Measurements from ENCODE around the gene EPM2AIP1.
"Not testable (repeated sequence)": the region's sequence is repeated elsewhere in the genome, so short reads cannot be mapped to it uniquely, and the experiment has no call there.

Gene EPM2AIP1

GRCh38 chr3:36992806-36993325 lies at the start of gene EPM2AIP1:
Gene EPM2AIP1 (minus strand): TSS chr3:36993131. CDS start chr3:36993077, 54 bp downstream.
- no peak for DNase-seq

GRCh38 chr3:37042712-37043111 lies 49.8 kb upstream of the EPM2AIP1 start:
- not testable (repeated sequence) for DNase-seq

GRCh38 chr3:37041546-37042195 lies 48.7 kb upstream of the EPM2AIP1 start:
- DNase-seq, result no peak

DNA sequence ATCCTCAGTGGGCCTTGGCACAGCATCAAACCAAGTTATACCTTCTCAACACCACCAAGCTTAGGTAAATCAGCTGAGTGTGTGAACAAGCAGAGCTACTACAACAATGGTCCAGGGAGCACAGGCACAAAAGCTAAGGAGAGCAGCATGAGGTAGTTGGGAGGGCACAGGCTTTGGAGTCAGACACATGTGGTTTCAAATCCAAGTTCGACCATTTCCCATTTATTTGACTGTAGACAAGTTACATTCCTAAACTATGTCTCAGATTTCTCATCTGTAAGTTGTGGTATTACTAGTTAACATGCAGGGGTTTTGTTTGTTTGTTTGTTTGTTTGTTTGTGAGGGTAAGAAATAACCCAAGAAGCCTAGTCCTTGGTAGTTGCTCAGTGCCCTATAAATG lies 47.3 kb upstream of the EPM2AIP1 start:
- DNase-seq, result no peak

GRCh38 chr3:37039161-37039846 lies 46.4 kb upstream of the EPM2AIP1 start:
- DNase-seq, result no peak

- no peak for DNase-seq
Measured at GRCh38 chr3:37037352-37037751, 44.4 kb upstream of the EPM2AIP1 start.

- DNase-seq, result no peak
Measured at GRCh38 chr3:37032961-37033360, 40.0 kb upstream of the EPM2AIP1 start.

- no peak for DNase-seq
Measured at GRCh38 chr3:37031096-37031682, 38.3 kb upstream of the EPM2AIP1 start.

DNA sequence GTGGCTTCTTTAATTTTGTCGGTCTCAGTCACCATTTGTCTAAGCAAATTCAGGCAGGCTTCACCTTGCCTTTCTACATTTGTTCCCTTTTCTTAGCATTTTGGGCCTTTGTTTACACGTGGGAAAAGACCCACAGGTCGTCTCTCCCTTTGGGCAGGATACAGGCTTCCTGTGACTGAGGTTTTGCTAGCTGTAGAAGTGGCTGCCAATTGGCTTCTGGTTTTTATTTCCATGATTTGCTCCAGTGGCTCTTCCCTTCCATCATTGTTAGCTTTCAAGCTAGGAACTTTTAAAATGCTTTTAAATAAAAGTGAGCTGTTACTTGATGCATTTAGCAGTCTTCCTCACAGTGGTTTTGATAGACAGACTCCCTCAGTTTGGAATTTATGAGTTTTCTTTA lies 37.7 kb upstream of the EPM2AIP1 start:
- DNase-seq, result no peak

- DNase-seq, result no peak
Measured at GRCh38 chr3:37029516-37030163, 36.7 kb upstream of the EPM2AIP1 start.

- DNase-seq, result no peak
Measured at GRCh38 chr3:37029111-37029510, 36.2 kb upstream of the EPM2AIP1 start.

DNA sequence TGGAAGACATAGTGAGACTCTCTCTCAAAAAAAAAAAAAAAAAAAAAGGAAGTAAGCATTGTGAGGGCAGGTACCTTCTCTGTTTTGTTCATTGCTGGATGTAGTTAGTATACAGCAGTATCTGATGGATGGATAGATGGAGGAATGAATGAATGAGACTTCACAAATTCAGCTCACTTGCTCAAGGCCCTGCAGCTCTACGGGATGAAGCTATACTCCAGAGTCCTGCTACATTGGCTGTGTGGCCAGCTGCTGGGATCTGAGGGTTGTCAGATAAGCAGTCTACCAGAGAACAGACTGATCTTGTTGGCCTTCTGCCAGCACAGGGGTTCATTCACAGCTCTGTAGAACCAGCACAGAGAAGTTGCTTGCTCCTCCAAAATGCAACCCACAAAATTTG lies 35.4 kb upstream of the EPM2AIP1 start:
- DNase-seq, result no peak

DNA sequence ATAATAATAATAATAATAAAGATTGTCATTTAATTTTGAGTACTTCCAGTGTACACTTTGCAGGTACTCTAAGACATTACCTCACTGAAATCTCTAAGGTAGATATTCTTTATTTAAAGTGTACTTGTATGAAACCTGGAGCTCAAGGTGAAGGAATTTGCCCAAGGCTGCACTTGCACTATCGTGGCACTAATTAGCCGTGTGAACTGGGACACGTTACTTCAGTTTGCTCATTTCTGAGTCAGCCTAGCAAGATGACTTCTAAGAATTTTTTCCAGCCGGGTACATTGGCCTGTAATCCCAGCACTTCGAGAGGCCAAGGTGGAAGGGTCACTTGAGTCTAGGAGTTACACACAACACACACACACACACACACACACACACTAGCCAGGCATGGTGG lies 33.9 kb upstream of the EPM2AIP1 start:
- DNase-seq, result no peak

- DNase-seq, result no peak
Measured at GRCh38 chr3:37025561-37026335, 32.8 kb upstream of the EPM2AIP1 start.

DNA sequence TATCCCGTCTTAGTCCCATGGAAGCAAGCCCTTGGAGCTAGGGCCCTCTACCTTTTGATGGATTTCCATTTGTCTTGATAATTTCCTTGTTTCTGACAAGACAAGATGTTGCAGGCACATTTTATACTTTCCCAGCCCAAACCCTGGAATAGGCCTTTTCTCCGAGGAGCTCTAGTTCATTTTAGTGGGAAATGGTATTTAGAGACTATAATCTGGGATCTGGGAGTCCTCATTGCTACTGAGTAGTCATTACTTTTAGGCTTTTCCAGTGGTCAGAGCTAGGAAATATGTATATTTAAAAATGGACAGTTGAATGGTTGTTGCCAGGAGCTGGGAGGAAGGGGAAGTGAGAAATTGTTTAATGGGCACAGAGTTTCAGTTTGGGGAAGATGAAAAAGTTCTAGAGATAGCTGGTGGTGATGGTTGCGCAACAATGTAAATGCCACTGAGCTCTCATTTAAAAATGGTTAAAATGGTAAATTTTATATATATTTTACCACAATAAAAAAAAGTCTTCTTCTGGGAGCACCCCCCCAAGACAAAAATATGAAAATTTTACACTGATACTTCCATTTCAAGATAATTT lies 32.0 kb upstream of the EPM2AIP1 start:
- DNase-seq, result peak; percentile 70 to 74

DNA sequence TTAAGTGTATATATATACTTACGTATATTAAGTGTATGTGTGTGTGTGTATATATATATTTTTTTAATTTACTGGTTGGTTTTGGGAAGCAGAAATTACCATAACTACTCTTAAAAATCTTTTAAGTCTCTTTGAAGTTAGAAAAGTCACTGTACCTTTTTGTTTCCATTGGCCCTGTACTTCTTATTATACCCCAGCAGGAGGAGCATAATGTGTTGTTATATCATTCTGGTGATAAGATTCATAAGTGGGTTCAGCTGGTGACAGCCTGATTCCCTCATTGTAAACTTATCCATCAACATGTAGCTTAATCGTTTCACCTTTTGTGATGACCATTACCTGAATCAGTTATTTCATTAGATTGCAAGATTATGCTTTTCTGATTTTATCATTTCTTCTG lies 31.2 kb upstream of the EPM2AIP1 start:
- peak; percentile 30 to 31 for DNase-seq

DNA sequence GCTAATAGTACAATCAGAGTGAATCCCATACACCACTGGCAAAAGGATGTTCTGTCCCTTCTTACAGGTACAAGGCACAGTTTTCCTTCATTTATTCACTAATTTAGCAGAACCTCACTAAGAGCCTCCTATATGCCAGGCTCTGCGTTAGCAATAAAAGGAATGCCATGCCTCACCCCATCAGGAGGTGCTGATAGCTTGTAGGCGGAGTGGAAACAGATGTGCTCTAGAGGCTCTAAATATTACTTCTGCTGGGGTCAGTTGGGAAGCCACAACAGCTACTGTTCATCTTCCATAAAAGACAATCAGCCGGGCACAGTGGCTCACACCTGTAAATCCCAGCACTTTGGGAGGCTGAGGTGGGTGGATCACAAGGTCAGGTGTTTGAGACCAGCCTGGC lies 24.8 kb upstream of the EPM2AIP1 start:
- DNase-seq, result no peak

DNA sequence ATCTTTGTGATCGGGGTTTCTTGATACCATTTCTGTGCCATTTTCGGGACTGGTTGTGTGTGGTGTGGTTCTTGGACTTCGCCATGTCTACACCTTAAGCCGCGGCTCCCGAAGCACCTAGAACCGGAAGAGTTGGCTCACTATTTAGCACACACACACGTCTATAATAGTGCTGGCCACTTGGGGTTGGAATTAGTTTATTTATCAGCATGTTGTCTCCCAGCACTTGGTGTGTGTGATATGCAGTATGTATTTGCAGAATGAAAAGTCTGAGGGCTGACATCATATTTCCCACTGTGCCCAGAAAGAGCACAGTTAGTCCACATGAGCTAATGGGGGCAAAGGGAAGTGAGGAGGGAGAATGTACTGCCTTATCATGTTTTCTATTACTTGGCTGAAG lies 24.0 kb upstream of the EPM2AIP1 start:
- DNase-seq, result no peak

DNA sequence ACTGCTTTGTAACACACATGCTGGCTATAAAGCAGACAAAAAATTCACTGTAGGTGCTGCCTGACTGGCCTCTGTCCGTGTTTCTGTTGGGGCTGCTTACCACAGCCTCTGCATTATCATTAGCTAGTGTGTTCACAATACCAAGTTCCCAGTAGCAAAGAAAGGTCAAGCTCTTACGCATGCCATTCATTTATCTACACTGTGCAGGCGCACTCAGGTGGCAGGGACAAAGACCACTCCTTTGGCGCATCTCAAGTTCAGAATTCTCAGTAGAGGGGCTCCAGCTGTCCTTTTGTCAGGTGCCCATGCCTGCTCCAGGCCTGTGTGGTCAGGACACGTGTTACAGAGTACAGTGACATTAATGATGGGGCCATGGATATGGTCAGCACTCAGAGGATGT lies 22.7 kb upstream of the EPM2AIP1 start:
- no peak for DNase-seq

- no peak for DNase-seq
Measured at GRCh38 chr3:37014620-37015019, 21.7 kb upstream of the EPM2AIP1 start.

GRCh38 chr3:36993326-36994283 lies 674 bp upstream of the EPM2AIP1 start, which contains the start of gene MLH1:
Gene MLH1 (plus strand): TSS chr3:36993518. CDS start chr3:36993548, 30 bp downstream.
- DNase-seq, result no peak
